ENCODE data around the gene F11R. TPM values are rescaled to one million over a fixed set of nuclear protein-coding genes. Genes with fewer than 3 reads are reported as not detected.
A peak's percentile ranks its signal among the peaks of the same experiment; 100 is the strongest.
"Not testable (repeated sequence)": the region's sequence is repeated elsewhere in the genome, so short reads cannot be mapped to it uniquely, and the experiment has no call there.

F11R gene
- total RNA-seq, 2 experiments from 2014 or later = 13.9 to 16.2 TPM

DNA sequence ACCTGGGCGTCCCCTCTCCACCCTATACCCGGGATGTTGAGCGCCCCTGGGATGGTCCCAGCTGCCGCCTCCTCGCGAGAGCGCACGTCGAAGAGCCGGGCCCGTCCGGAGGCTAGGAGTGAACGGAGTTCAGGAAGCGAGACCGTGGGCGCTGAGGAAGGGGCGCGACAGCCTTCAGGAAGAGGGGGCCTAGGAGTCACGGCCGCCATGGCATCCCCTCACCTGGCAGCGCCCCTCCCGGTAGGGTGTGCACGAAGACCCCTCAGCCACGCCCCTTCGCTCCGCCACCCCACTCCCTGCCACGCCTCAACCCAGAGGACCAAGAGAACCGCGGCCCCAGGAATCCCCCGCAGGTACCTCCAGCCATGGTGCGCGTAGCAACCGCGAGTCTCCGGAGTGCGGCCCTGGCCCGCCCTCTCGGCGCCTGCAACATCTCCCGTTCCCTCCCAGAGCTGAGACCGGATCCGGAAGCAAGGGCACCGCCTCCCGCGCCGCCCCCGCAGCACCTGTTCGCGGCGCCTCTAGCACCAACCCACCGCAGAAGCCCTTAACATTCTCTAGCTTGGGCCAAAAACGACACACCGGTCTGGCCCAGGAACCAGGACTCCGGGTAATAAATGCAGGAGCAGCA lies 17.7 kb upstream of the F11R start, which contains the start of gene TSTD1:
Gene TSTD1, minus strand, starts transcription at position 442 of the 631 bp plus-strand sequence. Its CDS starts 75 bp downstream, at position 367.
- CTCF ChIA-PET = interaction anchor here (0.7 to 5.1 kb wide), 10 partner anchors 16 to 87 kb away, joined by 3 to 46 read pairs (median 5); partner anchors contain the start of genes F11R, ITLN2 and KLHDC9
- Mint-ChIP-seq H3K9me3 (no peaks in the 10 kb centered on the region), H3K36me3 (ENCODE audit: low read depth) (peaks cover 44% of the 10 kb centered on the region), H3K4me1 (peaks cover 50% of the 10 kb centered on the region), H3K27me3 (no peaks in the 10 kb centered on the region), H3K4me3 (peak within 1 kb of the TSS; percentile 88), H3K27ac (peak within 1 kb of the TSS; percentile 88)
- POLR2A ChIA-PET = interaction anchor here (0.9 to 3.7 kb wide), 9 partner anchors 8 to 94 kb away, joined by 3 to 30 read pairs (median 11); partner anchors contain the start of genes ARHGAP30, DEDD, F11R and KLHDC9
- peak; percentile 89 for DNase-seq

DNA sequence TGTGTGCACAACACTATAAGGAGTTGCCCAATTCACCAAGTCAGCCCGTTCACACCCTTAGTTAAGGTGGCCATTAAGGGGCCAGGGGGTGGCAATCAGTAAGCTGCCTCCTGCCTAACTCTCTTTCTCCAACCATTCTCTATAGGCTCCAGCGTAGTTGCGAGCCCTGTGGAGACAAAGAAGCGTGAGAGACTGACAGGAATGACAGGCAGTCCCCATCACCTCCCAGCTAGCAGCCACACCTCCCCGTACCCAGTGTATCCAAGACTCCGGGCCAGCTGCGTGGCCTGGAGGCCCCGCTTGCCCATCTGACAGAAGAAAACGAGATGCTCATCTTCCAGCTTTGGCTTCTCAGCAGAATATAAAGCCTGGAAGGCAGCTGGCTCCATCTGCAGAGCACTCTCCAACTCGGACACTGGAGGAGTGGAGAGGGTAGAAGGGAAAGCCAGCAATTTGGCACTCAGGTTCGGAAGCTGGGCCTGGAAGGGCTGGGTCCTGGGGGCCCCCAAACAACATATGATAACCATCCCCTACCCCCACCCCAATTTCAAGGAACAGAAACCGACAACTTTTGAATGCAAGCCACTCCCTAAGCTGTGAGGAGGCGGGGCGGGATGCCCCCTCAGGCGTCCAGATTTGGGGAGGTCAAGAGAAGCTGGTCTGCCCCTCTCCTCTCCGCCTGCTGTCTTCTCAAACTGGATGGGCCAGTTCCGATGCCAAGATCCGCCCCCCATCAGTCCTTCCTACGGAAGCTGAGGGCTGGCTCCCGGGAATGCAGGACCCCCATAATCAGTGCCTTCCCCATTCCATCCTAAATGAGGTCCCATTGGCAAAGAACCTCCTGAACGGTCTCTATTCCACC lies 16.9 kb upstream of the F11R start:
- no peak for DNase-seq
- peaks cover 48% of the 10 kb centered on the region for H3K4me1 Mint-ChIP-seq

DNA sequence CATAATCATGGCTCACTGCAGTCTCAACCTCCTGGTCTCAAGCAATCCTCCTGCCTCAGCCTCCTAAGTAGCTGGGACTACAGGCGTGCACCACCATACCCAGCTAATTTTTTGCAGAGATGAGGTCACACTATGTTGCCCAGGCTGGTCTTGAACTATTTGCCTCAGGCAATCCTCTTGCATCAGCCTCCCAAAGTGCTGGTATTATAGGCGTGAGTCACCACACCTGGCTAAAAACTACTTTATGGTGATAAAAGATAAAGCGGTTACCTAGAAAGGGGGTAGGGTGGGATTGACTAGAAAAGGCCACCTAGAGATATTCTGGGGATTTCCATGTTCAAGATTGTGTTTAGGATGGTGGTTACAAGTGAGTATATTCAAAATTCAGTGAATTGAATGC lies 12.8 kb upstream of the F11R start:
- peaks cover 24% of the 10 kb centered on the region for H3K4me1 Mint-ChIP-seq
- no peak overlapping the region for H3K4me3 Mint-ChIP-seq
- peaks cover 10% of the 10 kb centered on the region for H3K36me3 Mint-ChIP-seq (ENCODE audit: low read depth)
- H3K27me3 Mint-ChIP-seq = no peaks in the 10 kb centered on the region
- POLR2A ChIA-PET = interaction anchor here (1.4 to 5.2 kb wide), 2 partner anchors 12 to 13 kb away, joined by 8 to 25 read pairs; partner anchors contain the start of genes F11R and USF1
- CTCF ChIA-PET = interaction anchor here (0.8 to 1.5 kb wide), 3 partner anchors 36 to 197 kb away, joined by 3 to 5 read pairs (median 3); no protein-coding TSS in a partner anchor
- no peak overlapping the region for H3K27ac Mint-ChIP-seq
- H3K9me3 Mint-ChIP-seq = no peaks in the 10 kb centered on the region
- no peak for DNase-seq

More for the DNA sequence above, 16.9 kb upstream of the F11R start:
- Mint-ChIP-seq H3K9me3 (no peaks in the 10 kb centered on the region), H3K27me3 (no peaks in the 10 kb centered on the region), H3K4me3 (peak overlapping the region; percentile 88), H3K36me3 (ENCODE audit: low read depth) (peaks cover 42% of the 10 kb centered on the region), H3K27ac (peak overlapping the region; percentile 21)
- ChIA-PET POLR2A (interaction anchor here (0.9 to 3.7 kb wide), 8 partner anchors 9 to 95 kb away, joined by 3 to 30 read pairs (median 12); partner anchors contain the start of genes ARHGAP30, DEDD, F11R and KLHDC9), CTCF (interaction anchor here (1.1 to 5.1 kb wide), 7 partner anchors 16 to 86 kb away, joined by 3 to 46 read pairs (median 6); partner anchors contain the start of genes F11R and KLHDC9)

DNA sequence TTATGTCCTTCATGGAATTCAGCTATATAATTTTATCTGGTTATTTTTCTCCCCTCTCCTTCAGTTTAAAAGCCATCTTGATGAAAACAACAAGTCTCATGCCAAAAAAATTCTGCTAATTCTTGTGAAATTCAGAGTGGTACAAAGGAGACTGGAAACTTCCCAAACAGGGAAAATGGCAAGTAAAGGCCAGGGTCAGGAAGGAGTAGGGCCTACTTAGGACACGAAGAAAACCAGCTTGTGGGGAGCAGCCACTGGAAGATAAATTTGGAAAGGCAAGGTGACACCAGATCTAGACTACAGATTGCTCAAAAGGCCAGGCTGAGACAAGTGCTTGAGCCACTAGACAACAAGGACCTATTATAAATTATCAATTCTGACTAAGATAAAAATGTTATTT lies 11.5 kb upstream of the F11R start:
- Mint-ChIP-seq H3K9me3 (no peaks in the 10 kb centered on the region), H3K27me3 (no peaks in the 10 kb centered on the region), H3K27ac (no peak overlapping the region), H3K4me3 (no peak overlapping the region), H3K36me3 (ENCODE audit: low read depth) (peaks cover 9% of the 10 kb centered on the region), H3K4me1 (peaks cover 13% of the 10 kb centered on the region)
- DNase-seq = no peak
- ChIA-PET POLR2A (interaction anchor here (1.4 to 5.2 kb wide), 4 partner anchors 11 to 36 kb away, joined by 4 to 25 read pairs (median 6); partner anchors contain the start of genes F11R and USF1), CTCF (interaction anchor here (0.9 to 1.9 kb wide), 2 partner anchors 9 to 12 kb away, joined by 3 to 4 read pairs; partner anchors contain the start of gene F11R)

DNA sequence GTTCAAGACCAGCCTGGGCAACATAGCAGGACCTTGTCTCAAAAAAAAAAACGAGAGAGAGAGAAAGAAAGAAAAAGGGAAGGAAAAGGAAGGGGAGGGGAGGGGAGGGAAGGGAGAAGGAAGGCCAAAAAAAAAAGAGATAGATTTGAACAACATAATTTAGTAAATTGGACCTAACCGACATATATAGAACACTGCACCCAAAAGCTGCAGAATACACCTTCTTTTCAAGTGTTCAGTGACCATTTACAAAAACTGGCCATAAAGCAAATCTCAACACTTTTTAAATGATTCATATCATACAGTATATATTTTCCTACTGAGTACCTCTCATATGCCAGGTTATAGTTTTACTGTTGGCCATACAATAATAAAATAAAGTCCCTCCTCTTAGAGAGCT lies 10.9 kb upstream of the F11R start:
- H3K27ac Mint-ChIP-seq = no peak overlapping the region
- H3K36me3 Mint-ChIP-seq (ENCODE audit: low read depth) = peaks cover 12% of the 10 kb centered on the region
- DNase-seq = no peak
- no peak overlapping the region for H3K4me3 Mint-ChIP-seq
- H3K4me1 Mint-ChIP-seq = peaks cover 14% of the 10 kb centered on the region
- no peaks in the 10 kb centered on the region for H3K27me3 Mint-ChIP-seq
- POLR2A ChIA-PET = interaction anchor here (1.4 to 5.2 kb wide), 3 partner anchors 11 to 37 kb away, joined by 4 to 25 read pairs (median 5); partner anchors contain the start of genes F11R and USF1
- H3K9me3 Mint-ChIP-seq = peaks cover 4% of the 10 kb centered on the region
- CTCF ChIA-PET = interaction anchor here (0.9 to 1.9 kb wide), 3 partner anchors 10 to 34 kb away, joined by 3 to 4 read pairs (median 3); partner anchors contain the start of gene F11R

DNA sequence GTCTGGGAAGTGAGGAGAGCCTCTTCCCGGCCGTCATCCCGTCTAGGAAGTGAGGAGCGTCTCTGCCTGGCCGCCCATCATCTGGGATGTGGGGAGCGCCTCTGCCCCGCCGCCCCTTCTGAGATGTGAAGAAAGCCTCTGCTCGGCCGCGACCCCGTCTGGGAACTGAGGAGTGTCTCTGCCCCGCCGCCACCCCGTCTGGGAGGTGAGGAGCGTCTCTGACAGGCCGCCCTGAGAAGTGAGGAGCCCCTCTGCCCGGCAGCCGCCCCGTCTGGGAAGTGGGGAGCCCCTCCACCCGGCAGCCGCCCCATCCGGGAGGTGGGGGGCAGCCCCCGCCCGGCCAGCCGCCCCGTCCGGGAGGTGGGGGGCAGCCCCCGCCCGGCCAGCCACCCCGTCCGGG lies 8.5 kb upstream of the F11R start:
- H3K27ac Mint-ChIP-seq, CTCF ChIA-PET, H3K27me3 Mint-ChIP-seq, DNase-seq, POLR2A ChIA-PET, H3K4me3 Mint-ChIP-seq, H3K9me3 Mint-ChIP-seq: not testable (repeated sequence)
- Mint-ChIP-seq H3K4me1 (peaks cover 16% of the 10 kb centered on the region), H3K36me3 (ENCODE audit: low read depth) (peaks cover 13% of the 10 kb centered on the region)

DNA sequence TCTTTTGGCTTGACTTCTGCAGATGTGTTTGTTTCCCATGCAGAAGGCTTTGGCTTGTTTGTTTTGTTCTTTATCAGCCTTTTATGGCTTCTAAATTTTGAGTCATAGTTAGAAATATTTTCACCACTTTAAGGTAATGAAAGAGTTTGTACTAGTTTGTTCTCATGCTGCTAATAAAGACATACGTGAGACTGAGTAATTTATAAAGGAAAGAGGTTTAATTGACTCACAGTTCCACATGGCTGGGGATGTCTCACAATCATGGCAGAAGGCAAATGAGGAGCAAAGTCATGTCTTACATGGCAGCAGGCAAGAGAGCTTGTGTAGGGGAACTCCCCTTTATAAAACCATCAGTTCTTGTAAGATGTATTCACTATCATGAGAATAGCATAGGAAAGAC lies 6.0 kb upstream of the F11R start:
- H3K9me3 Mint-ChIP-seq; H3K4me3 Mint-ChIP-seq; H3K36me3 Mint-ChIP-seq (ENCODE audit: low read depth); DNase-seq; H3K27me3 Mint-ChIP-seq; H3K27ac Mint-ChIP-seq: not testable (repeated sequence)
- ChIA-PET CTCF (interaction anchor here (0.6 to 1.0 kb wide), 3 partner anchors 8 to 71 kb away, joined by 3 to 4 read pairs (median 3); partner anchors contain the start of genes KLHDC9 and USF1), POLR2A (interaction anchor here (1.4 to 2.3 kb wide), 3 partner anchors 11 to 20 kb away, joined by 4 to 8 read pairs (median 7); partner anchors contain the start of gene TSTD1)
- peaks cover 15% of the 10 kb centered on the region for H3K4me1 Mint-ChIP-seq

DNA sequence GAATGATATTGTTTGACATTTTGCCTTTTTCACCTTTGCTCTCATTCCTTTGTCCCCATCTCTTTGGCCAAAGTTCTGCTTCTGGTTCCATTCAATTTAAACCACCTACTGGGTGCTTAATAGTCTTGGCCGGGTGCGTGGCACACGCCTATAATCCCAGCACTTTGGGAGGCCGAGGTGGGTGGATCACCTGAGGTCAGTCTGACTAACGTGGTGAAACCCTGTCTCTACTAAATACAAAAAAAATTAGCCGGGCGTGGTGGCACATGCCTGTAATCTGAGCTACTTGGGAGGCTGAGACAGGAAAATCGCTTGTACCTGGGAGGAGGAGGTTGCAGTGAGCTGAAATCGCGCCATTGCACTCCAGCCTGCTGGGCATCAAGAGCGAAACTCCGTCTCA lies 1.5 kb upstream of the F11R start:
- ChIA-PET POLR2A (interaction anchor here (1.5 to 3.1 kb wide), 3 partner anchors 9 to 23 kb away, joined by 4 to 41 read pairs (median 24); partner anchors contain the start of genes TSTD1 and USF1), CTCF (interaction anchor here (0.5 to 1.9 kb wide), 2 partner anchors 16 to 852 kb away, joined by 4 to 6 read pairs; partner anchors contain the start of gene TSTD1)
- H3K9me3 Mint-ChIP-seq; H3K27me3 Mint-ChIP-seq; H3K4me3 Mint-ChIP-seq; H3K36me3 Mint-ChIP-seq (ENCODE audit: low read depth); DNase-seq; H3K27ac Mint-ChIP-seq: not testable (repeated sequence)
- peaks cover 37% of the 10 kb centered on the region for H3K4me1 Mint-ChIP-seq

DNA sequence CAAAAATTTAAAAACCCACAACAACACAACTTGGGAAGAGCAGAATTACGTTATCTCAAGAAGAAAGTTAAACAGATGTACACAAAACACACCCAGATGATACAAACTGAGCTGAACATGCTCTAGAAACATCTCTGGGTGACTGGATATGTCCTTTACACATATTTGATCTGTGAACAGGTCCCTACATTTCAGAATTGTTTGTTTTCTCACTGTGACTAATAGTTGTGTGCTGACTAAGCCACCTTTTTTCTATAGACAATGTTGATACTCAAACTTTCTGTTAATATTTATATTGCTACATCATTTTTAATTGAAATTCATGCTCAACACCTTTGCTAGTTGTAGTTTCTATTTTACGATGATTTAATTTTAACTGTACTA lies 1.0 kb upstream of the F11R start:
- DNase-seq = no peak
- Mint-ChIP-seq H3K4me1 (peaks cover 34% of the 10 kb centered on the region), H3K9me3 (peaks cover 2% of the 10 kb centered on the region), H3K4me3 (peak overlapping the region; percentile 85), H3K36me3 (ENCODE audit: low read depth) (peaks cover 1% of the 10 kb centered on the region), H3K27ac (no peak overlapping the region), H3K27me3 (peaks cover 4% of the 10 kb centered on the region)
- ChIA-PET POLR2A (interaction anchor here (1.0 to 3.1 kb wide), 7 partner anchors 9 to 75 kb away, joined by 3 to 41 read pairs (median 8); partner anchors contain the start of genes TSTD1 and USF1), CTCF (interaction anchor here (0.5 to 2.5 kb wide), 6 partner anchors 9 to 852 kb away, joined by 3 to 15 read pairs (median 5); partner anchors contain the start of genes KLHDC9, TSTD1 and UFC1)

DNA sequence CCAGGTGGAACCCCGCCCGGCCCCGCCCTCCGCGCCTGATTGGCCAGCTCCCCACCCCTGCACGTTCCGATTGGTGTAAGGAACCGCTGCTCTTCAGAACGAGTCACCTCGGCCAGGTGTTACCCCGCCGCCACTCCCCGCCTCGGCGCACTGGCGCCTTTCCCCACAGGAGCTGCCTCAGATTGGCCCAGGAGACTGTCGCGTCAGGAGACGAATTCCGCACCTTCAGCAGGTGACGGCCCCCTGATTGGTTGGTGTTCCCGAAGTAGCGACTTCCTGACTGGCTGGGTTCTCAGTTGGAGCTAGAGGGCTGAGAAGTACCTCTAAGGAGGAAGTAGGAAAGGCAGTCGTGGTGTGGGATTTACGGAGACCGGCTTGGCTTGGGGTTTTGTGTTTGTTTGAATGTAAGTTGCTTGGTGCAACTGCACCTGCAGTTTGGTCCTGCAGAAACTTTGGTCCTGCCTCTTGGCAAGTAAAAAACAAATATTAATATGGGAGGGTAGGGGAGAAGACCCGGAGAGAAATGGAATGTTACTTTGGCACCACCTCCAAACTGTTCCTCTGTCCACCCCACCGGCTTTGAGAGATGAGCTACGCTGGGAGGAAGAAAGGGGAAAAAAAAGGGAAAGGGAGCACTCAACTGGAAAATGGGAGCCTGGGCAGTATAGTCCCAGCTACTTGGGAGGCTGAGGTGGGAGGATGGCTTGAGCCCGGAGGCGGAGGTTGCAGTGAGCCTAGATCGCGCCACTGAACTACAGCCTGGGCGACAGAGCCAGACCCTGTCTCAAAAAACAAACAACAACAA lies 415 bp upstream of the F11R start:
- POLR2A ChIA-PET = interaction anchor here (0.8 to 3.1 kb wide), 17 partner anchors 8 to 224 kb away, joined by 3 to 41 read pairs (median 4); partner anchors contain the start of genes ARHGAP30, NIT1, PFDN2 and TSTD1
- Mint-ChIP-seq H3K9me3 (no peaks in the 10 kb centered on the region), H3K27me3 (peaks cover 4% of the 10 kb centered on the region), H3K27ac (peak overlapping the region; percentile 65), H3K4me3 (peak overlapping the region; percentile 85), H3K4me1 (peaks cover 31% of the 10 kb centered on the region), H3K36me3 (ENCODE audit: low read depth) (no peaks in the 10 kb centered on the region)
- DNase-seq = peak; percentile 86
- CTCF ChIA-PET = interaction anchor here (0.6 to 2.5 kb wide), 15 partner anchors 8 to 481 kb away, joined by 3 to 15 read pairs (median 4); partner anchors contain the start of genes KLHDC9, NDUFS2, TSTD1 and UFC1

DNA sequence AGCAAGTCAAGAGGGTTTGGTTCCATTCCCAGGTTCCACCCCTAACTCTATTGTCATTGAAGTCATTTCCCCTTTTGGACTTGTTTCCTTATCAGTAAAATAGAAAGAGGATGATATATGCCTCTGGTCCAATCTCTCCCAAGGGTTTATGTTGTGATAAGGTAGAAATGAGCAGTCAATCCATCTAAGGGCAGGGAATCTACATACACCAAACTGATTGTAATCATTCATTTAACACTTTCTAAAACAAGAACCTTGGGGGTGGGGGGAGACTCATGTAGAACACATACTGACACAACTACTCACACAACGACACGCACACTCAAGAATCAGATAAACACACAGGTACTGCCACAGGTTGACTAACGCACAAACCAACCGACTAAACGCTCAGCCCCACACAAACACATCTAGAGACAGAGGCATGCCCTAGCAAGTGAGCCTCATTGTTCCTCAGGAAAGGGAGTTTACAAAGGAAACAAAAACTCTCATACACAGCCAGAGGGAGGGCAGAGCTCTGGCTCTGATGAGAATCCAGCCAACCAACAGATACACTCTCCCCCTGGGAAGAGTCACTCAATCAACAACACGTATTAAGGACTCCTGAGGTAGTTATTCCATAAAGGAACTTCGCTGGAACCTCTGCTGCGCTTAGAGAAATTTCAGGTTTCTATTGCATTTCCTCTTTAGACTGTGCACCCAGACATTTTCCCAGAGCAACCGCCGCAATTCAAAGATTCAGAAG lies 1.0 kb downstream of the F11R start:
- no peaks in the 10 kb centered on the region for H3K36me3 Mint-ChIP-seq (ENCODE audit: low read depth)
- peak overlapping the region; percentile 85 for H3K4me3 Mint-ChIP-seq
- ChIA-PET POLR2A (interaction anchor here (0.8 to 3.1 kb wide), 15 partner anchors 12 to 1943 kb away, joined by 3 to 41 read pairs (median 7); partner anchors contain the start of genes AIM2, ARHGAP30, NIT1 and PFDN2), CTCF (interaction anchor here (1.2 to 2.5 kb wide), 10 partner anchors 12 to 480 kb away, joined by 3 to 15 read pairs (median 5); partner anchors contain the start of genes KLHDC9, NDUFS2 and UFC1)
- H3K27me3 Mint-ChIP-seq = peaks cover 4% of the 10 kb centered on the region
- no peaks in the 10 kb centered on the region for H3K9me3 Mint-ChIP-seq
- DNase-seq = no peak
- peaks cover 31% of the 10 kb centered on the region for H3K4me1 Mint-ChIP-seq
- no peak overlapping the region for H3K27ac Mint-ChIP-seq
